ENCODE data around the gene UACA.
"Not testable (repeated sequence)": the region's sequence is repeated elsewhere in the genome, so short reads cannot be mapped to it uniquely, and the experiment has no call there.

Gene UACA

GRCh38 chr15:70752193-70752635 is 11.1 kb downstream of the UACA start:
- no peak for DNase-seq (ENCODE audit: low read depth)

- DNase-seq (ENCODE audit: low read depth) = no peak
Measured at GRCh38 chr15:70750203-70750869, 13.0 kb downstream of the UACA start.

- DNase-seq (ENCODE audit: low read depth) = no peak
Measured at GRCh38 chr15:70748281-70748747, 15.0 kb downstream of the UACA start.

- DNase-seq (ENCODE audit: low read depth) = not testable (repeated sequence)
Measured at GRCh38 chr15:70746598-70746997, 16.8 kb downstream of the UACA start.

- DNase-seq (ENCODE audit: low read depth) = no peak
Measured at GRCh38 chr15:70742928-70743327, 20.4 kb downstream of the UACA start.

- DNase-seq (ENCODE audit: low read depth) = no peak
Measured at GRCh38 chr15:70741677-70742293, 21.6 kb downstream of the UACA start.

GRCh38 chr15:70741107-70741531 is 22.2 kb downstream of the UACA start:
- DNase-seq (ENCODE audit: low read depth) = no peak

GRCh38 chr15:70735040-70735439 is 28.3 kb downstream of the UACA start:
- DNase-seq (ENCODE audit: low read depth) = not testable (repeated sequence)

GRCh38 chr15:70729164-70729563 is 34.2 kb downstream of the UACA start:
- no peak for DNase-seq (ENCODE audit: low read depth)

- no peak for DNase-seq (ENCODE audit: low read depth)
Measured at GRCh38 chr15:70726753-70727152, 36.6 kb downstream of the UACA start.

- no peak for DNase-seq (ENCODE audit: low read depth)
Measured at GRCh38 chr15:70723927-70724326, 39.4 kb downstream of the UACA start.

GRCh38 chr15:70723122-70723422 is 40.3 kb downstream of the UACA start:
- no peak for DNase-seq (ENCODE audit: low read depth)

GRCh38 chr15:70722266-70723121 is 40.9 kb downstream of the UACA start:
- no peak for DNase-seq (ENCODE audit: low read depth)

GRCh38 chr15:70720228-70721016 is 42.9 kb downstream of the UACA start:
- DNase-seq (ENCODE audit: low read depth) = no peak

- DNase-seq (ENCODE audit: low read depth) = no peak
Measured at GRCh38 chr15:70717237-70717793, 46.0 kb downstream of the UACA start.

- DNase-seq (ENCODE audit: low read depth) = no peak
Measured at GRCh38 chr15:70715840-70716485, 47.4 kb downstream of the UACA start.

GRCh38 chr15:70714565-70714964 is 48.8 kb downstream of the UACA start:
- DNase-seq (ENCODE audit: low read depth) = no peak

- no peak for DNase-seq (ENCODE audit: low read depth)
Measured at GRCh38 chr15:70714015-70714414, 49.3 kb downstream of the UACA start.

GRCh38 chr15:70712271-70712670 is 51.1 kb downstream of the UACA start:
- no peak for DNase-seq (ENCODE audit: low read depth)

- DNase-seq (ENCODE audit: low read depth) = no peak
Measured at GRCh38 chr15:70710714-70711113, 52.6 kb downstream of the UACA start.

- no peak for DNase-seq (ENCODE audit: low read depth)
Measured at GRCh38 chr15:70708839-70709238, 54.5 kb downstream of the UACA start.

Data from HS-27A (cell line).